CD4-positive, CD25-positive, alpha-beta regulatory T cell (primary cell): ENCODE results near the gene NOX4. TPM values are rescaled to one million over a fixed set of nuclear protein-coding genes. Genes with fewer than 3 reads are reported as not detected.
"Not testable (repeated sequence)": the region's sequence is repeated elsewhere in the genome, so short reads cannot be mapped to it uniquely, and the experiment has no call there.

Experiments used
- ATAC-seq, 2 donors: fragments of 150-1000 bp; cut with Tn5 transposase; one replicate each; pipeline ENCODE4 v1.10.0; 2021; ENCODE audit warnings: low read depth in 2 of 2, moderate number of reproducible peaks in 2 of 2, moderate library complexity in 1 of 2
- DNase-seq, 3 donors: peaks; one replicate each; pipeline versions ENCODE4 v3.0.0 to v3.0.0-alpha.2; 2012 to 2022; ENCODE audit warnings: mixed read lengths in 1 of 3
- H3K27ac ChIP-seq: one replicate; pipeline ENCODE4 v1.7.0; 2013; ENCODE audit warnings: mild to moderate bottlenecking, low read length; ENCODE audit not compliant: insufficient read depth, poor library complexity, severe bottlenecking
- H3K27me3 ChIP-seq: one replicate; pipeline ENCODE4 v1.7.0; 2013; ENCODE audit warnings: low read length; ENCODE audit not compliant: control insufficient read depth, insufficient read depth
- H3K36me3 ChIP-seq: one replicate; pipeline ENCODE4 v1.7.0; 2013; ENCODE audit warnings: mild to moderate bottlenecking, low read length, moderate library complexity; ENCODE audit not compliant: control insufficient read depth, insufficient read depth
- H3K4me1 ChIP-seq: 2 replicates; pipeline ENCODE4 v1.7.0; 2013; ENCODE audit warnings: mild to moderate bottlenecking, low read length; ENCODE audit not compliant: insufficient read depth, control insufficient read depth, poor library complexity, severe bottlenecking
- H3K4me3 ChIP-seq: one replicate; pipeline ENCODE4 v1.7.0; 2013; ENCODE audit warnings: low read depth, mild to moderate bottlenecking, low read length, moderate library complexity
- H3K9me3 ChIP-seq, 2 experiments: 1 replicate in 1 of 2; 2 replicates in 1 of 2; pipeline ENCODE4 v1.7.0; 2013; ENCODE audit warnings: low read length in 2 of 2, mild to moderate bottlenecking in 1 of 2, moderate library complexity in 1 of 2; ENCODE audit not compliant: control insufficient read depth in 2 of 2
- H3K27ac Mint-ChIP-seq, 3 donors: one replicate each; pipeline ENCODE4 v1.8.0; 2020 to 2022; ENCODE audit warnings: mild to moderate bottlenecking in 3 of 3, mixed read lengths in 3 of 3, moderate library complexity in 2 of 3
- H3K27me3 Mint-ChIP-seq: one replicate; pipeline ENCODE4 v1.8.0; 2022; ENCODE audit warnings: mild to moderate bottlenecking, mixed read lengths
- H3K36me3 Mint-ChIP-seq: one replicate; pipeline ENCODE4 v1.8.0; 2020; ENCODE audit warnings: mixed read lengths
- H3K4me1 Mint-ChIP-seq, 4 donors: one replicate each; pipeline ENCODE4 v1.8.0; 2020 to 2022; ENCODE audit warnings: mixed read lengths in 4 of 4, mild to moderate bottlenecking in 1 of 4
- H3K4me3 Mint-ChIP-seq, 4 donors: one replicate each; pipeline ENCODE4 v1.8.0; 2020 to 2022; ENCODE audit warnings: mild to moderate bottlenecking in 4 of 4, mixed read lengths in 4 of 4, moderate library complexity in 3 of 4
- H3K9me3 Mint-ChIP-seq, 7 donors: one replicate each; pipeline ENCODE4 v1.8.0; 2020 to 2022; ENCODE audit warnings: mixed read lengths in 7 of 7, mild to moderate bottlenecking in 3 of 7, moderate library complexity in 2 of 7
- polyA plus RNA-seq, 4 donors: library from polyadenylated mRNA; unstranded; fragments of 300-500 nt; fragmentation: Illumina TruSeq; gene quantifications; one replicate each; pipeline ENCODE4 v1.2.3, GENCODE V29; 2021
- total RNA-seq: library from RNA; stranded (reverse); gene quantifications from one replicate; pipeline ENCODE4 v1.2.3, GENCODE V29; 2022

The NOX4 gene
- total and polyA plus RNA-seq, 5 donors from 2014 or later = not detected

GRCh38 chr11:89331940-89332339, 159.2 kb downstream of the NOX4 start:
- not testable (repeated sequence) for H3K27ac ChIP-seq, H3K36me3 Mint-ChIP-seq, DNase-seq, ATAC-seq, H3K9me3 Mint-ChIP-seq, H3K4me1 ChIP-seq, H3K27me3 Mint-ChIP-seq, H3K36me3 ChIP-seq, H3K4me1 Mint-ChIP-seq, H3K27ac Mint-ChIP-seq, H3K4me3 Mint-ChIP-seq, H3K27me3 ChIP-seq, H3K4me3 ChIP-seq, H3K9me3 ChIP-seq

- no peaks in the 10 kb centered on the region for H3K27me3 ChIP-seq
- H3K4me3 ChIP-seq = no peak overlapping the region
- Mint-ChIP-seq H3K36me3 (no peaks in the 10 kb centered on the region), H3K4me3 (no peak overlapping the region), H3K4me1 (peaks cover 0 to 2% (median 0%) of the 10 kb centered on the region in 4 donors), H3K27ac (no peak overlapping the region), H3K9me3 (peaks cover 0 to 4% (median 0%) of the 10 kb centered on the region in 7 donors), H3K27me3 (no peaks in the 10 kb centered on the region)
- H3K4me1 ChIP-seq = no peaks in the 10 kb centered on the region
- H3K36me3 ChIP-seq = no peaks in the 10 kb centered on the region
- H3K27ac ChIP-seq = no peak overlapping the region
- no peak for ATAC-seq
- no peaks in the 10 kb centered on the region for H3K9me3 ChIP-seq
- no peak for DNase-seq
Measured at GRCh38 chr11:89327885-89328284, 163.3 kb downstream of the NOX4 start.

DNA sequence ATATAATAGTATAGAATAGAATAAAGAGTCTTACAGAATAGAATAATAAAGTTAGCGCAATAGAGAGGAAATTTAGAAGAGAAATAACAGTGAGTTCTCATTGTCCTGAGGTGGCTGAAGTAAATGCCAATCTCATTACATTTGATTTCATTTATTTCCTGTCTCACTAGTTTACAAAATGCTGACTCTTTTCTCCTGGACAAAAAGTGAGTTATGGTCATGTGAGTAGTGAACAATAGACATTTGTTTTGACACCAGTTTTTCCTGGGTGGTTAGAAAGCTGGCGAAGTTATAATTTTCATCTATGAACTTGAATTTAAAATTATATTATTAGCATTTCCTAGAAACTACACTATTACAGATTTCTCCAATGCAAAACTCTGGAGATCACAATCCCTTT, 169.8 kb downstream of the NOX4 start:
- no peak overlapping the region for H3K27ac ChIP-seq
- H3K9me3 ChIP-seq = no peaks in the 10 kb centered on the region
- no peaks in the 10 kb centered on the region for H3K4me1 ChIP-seq
- no peaks in the 10 kb centered on the region for H3K36me3 ChIP-seq
- H3K27ac Mint-ChIP-seq = no peak overlapping the region
- H3K4me3 Mint-ChIP-seq = no peak overlapping the region
- H3K36me3 Mint-ChIP-seq = no peaks in the 10 kb centered on the region
- H3K9me3 Mint-ChIP-seq = peaks cover 0 to 6% (median 2%) of the 10 kb centered on the region in 7 donors
- no peaks in the 10 kb centered on the region for H3K27me3 Mint-ChIP-seq
- H3K4me1 Mint-ChIP-seq = no peaks in the 10 kb centered on the region
- H3K27me3 ChIP-seq = no peaks in the 10 kb centered on the region
- no peak for DNase-seq
- ATAC-seq = no peak
- H3K4me3 ChIP-seq = no peak overlapping the region

DNA sequence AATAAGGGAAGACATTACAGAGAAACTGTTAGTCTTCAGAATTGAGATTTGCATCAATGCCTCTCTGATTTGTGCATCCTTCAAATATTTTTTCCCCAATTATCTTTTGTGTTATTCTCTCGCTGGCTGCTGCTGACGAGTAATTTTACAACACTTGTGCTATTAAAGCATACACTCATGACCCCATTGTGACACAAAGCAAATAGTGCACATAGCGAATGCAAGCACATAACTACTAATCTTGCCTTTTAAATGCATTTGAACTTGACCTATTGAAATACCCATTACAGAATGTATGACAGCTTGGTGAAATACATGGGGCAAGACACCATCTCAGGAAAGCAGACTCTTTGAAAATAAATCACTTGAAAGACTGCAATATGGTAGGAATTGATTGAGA, 180.6 kb downstream of the NOX4 start:
- H3K27me3 ChIP-seq, H3K9me3 Mint-ChIP-seq, H3K36me3 Mint-ChIP-seq, H3K9me3 ChIP-seq, H3K4me1 Mint-ChIP-seq, H3K27me3 Mint-ChIP-seq, H3K36me3 ChIP-seq, H3K27ac Mint-ChIP-seq, ATAC-seq, H3K4me3 Mint-ChIP-seq, DNase-seq, H3K4me3 ChIP-seq, H3K4me1 ChIP-seq, H3K27ac ChIP-seq: not testable (repeated sequence)

GRCh38 chr11:89309321-89309985, 181.7 kb downstream of the NOX4 start:
- H3K27ac Mint-ChIP-seq, H3K4me1 ChIP-seq, H3K36me3 ChIP-seq, H3K27me3 ChIP-seq, DNase-seq, H3K4me3 Mint-ChIP-seq, H3K27me3 Mint-ChIP-seq, H3K4me3 ChIP-seq, ATAC-seq, H3K9me3 Mint-ChIP-seq, H3K9me3 ChIP-seq, H3K4me1 Mint-ChIP-seq, H3K36me3 Mint-ChIP-seq, H3K27ac ChIP-seq: not testable (repeated sequence)

- H3K27me3 Mint-ChIP-seq, H3K27ac Mint-ChIP-seq, H3K4me3 ChIP-seq, H3K27me3 ChIP-seq, H3K4me1 ChIP-seq, H3K36me3 Mint-ChIP-seq, H3K9me3 Mint-ChIP-seq, H3K36me3 ChIP-seq, H3K9me3 ChIP-seq, H3K4me3 Mint-ChIP-seq, ATAC-seq, H3K4me1 Mint-ChIP-seq, DNase-seq, H3K27ac ChIP-seq: not testable (repeated sequence)
Measured at GRCh38 chr11:89308272-89308671, 182.9 kb downstream of the NOX4 start.

- not testable (repeated sequence) for H3K4me3 ChIP-seq, DNase-seq, H3K4me3 Mint-ChIP-seq, H3K4me1 Mint-ChIP-seq, H3K36me3 ChIP-seq, ATAC-seq, H3K36me3 Mint-ChIP-seq, H3K27me3 ChIP-seq, H3K27ac Mint-ChIP-seq, H3K27me3 Mint-ChIP-seq, H3K4me1 ChIP-seq, H3K9me3 Mint-ChIP-seq, H3K9me3 ChIP-seq, H3K27ac ChIP-seq
Measured at GRCh38 chr11:89303029-89303428, 188.1 kb downstream of the NOX4 start.

GRCh38 chr11:89295023-89295422, 196.2 kb downstream of the NOX4 start:
- H3K36me3 ChIP-seq, ATAC-seq, H3K4me3 Mint-ChIP-seq: not testable (repeated sequence)

More at GRCh38 chr11:89295023-89295422, 196.2 kb downstream of the NOX4 start:
- not testable (repeated sequence) for H3K9me3 Mint-ChIP-seq, H3K9me3 ChIP-seq, H3K27me3 ChIP-seq, H3K27ac ChIP-seq, H3K36me3 Mint-ChIP-seq, H3K4me1 ChIP-seq, H3K4me1 Mint-ChIP-seq, H3K27me3 Mint-ChIP-seq, DNase-seq, H3K4me3 ChIP-seq, H3K27ac Mint-ChIP-seq
